Left lobe of liver (tissue), 2 donors: ENCODE results near the gene SLC22A3. TPM values are rescaled to one million over a fixed set of nuclear protein-coding genes. Genes with fewer than 3 reads are reported as not detected.
"Not testable (repeated sequence)": the region's sequence is repeated elsewhere in the genome, so short reads cannot be mapped to it uniquely, and the experiment has no call there.

Experiments used
- ATAC-seq: fragments of 200-7000 bp; cut with Tn5 transposase; one replicate; pipeline ENCODE4 v1.9.1; 2020; ENCODE audit warnings: mild to moderate bottlenecking, moderate library complexity
- DNase-seq: peaks from one replicate; pipeline ENCODE4 v3.0.0-alpha.2; 2020; ENCODE audit warnings: low spot score
- total RNA-seq: library from RNA; stranded (reverse); gene quantifications from one replicate; pipeline ENCODE4 v1.2.1, GENCODE V29; 2021
- donor health status: DM: no; HTN: no; CAD: no; lungs with moderate emphysema.
- donor health status: DM: no; HTN: yes; CAD: no.

The SLC22A3 gene, protein sequence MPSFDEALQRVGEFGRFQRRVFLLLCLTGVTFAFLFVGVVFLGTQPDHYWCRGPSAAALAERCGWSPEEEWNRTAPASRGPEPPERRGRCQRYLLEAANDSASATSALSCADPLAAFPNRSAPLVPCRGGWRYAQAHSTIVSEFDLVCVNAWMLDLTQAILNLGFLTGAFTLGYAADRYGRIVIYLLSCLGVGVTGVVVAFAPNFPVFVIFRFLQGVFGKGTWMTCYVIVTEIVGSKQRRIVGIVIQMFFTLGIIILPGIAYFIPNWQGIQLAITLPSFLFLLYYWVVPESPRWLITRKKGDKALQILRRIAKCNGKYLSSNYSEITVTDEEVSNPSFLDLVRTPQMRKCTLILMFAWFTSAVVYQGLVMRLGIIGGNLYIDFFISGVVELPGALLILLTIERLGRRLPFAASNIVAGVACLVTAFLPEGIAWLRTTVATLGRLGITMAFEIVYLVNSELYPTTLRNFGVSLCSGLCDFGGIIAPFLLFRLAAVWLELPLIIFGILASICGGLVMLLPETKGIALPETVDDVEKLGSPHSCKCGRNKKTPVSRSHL
- total RNA-seq, result 34.5 TPM

DNA sequence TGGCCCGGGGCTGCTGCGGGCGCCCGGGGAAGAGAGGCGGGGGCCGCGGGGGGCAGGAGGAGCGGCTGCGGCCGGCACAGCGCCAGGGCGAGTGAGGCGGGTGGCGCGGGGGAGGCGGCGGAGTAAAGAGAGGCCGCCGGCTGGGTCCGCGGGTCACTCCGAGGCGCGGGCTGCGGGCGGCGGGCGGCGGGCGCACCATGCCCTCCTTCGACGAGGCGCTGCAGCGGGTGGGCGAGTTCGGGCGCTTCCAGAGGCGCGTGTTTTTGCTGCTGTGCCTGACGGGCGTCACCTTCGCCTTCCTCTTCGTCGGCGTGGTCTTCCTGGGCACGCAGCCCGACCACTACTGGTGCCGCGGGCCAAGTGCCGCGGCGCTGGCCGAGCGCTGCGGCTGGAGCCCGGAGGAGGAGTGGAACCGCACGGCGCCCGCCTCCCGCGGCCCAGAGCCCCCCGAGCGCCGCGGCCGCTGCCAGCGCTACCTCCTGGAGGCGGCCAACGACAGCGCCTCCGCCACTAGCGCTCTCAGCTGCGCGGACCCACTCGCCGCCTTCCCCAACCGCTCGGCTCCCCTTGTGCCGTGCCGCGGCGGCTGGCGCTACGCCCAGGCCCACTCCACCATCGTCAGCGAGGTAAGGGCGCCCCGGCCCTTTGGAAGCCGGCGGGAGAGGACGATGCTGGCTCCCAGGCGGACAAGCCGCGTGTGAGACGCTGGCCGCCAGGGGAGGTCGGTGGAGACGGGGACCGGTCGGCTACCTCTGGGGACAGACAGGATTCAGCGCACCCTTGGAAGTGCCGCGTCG lies at the start of gene SLC22A3:
Gene SLC22A3 (plus strand): TSS at position 156 of the 797 bp plus-strand sequence. CDS start 42 bp downstream, at position 198.
- peak; percentile 77 for ATAC-seq
- peak; percentile 80 for DNase-seq

DNA sequence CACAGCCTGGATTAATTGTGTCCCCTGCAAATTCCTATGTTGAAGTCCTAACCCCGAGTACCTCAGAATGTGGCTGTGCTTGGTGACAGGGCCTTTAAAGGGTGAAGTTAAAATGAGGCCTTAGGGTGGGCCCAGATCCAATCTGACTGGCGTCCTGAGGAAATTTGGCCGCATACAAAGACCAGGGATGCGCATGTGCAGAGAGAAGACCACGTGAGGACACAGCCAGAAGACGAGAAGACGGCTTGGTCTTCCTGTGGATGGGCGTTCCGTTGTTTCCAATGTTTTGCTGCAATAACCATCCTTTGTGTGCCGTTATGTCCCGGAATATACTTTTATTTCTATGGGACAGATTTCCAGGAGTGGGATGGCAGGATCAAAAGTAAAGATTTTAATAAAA lies 48.6 kb upstream of the SLC22A3 start:
- no peak for ATAC-seq

DNA sequence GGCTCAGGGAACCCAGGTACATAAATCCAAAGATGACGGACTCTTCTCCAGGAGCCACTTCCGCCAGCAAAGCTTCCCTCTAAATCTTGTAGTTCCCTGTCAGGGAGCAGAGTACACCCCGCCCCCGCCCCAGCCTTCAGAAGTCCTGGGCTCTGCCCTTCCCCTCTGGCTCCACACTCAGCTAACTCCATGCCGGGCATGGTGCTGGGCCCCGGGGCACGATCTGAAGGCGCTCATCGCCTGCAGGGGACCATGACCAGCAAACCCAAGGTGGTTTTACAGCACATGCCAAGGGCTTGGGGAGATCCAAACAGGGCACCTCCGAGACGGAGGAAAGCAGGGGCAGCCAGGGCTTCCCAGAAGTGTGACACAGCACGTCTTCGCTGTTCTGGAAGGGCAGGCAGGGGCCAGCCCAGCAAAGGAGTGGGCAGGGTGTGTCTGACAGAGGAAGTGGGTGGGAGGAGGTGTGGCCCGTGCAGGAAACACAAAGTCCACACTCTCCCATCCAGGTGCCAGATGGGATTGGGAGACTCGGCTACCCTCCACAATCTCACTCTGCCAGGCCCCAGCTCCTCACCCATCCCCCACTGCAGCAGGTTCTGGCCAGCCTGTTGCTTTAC lies 48.0 kb upstream of the SLC22A3 start:
- DNase-seq (no peak), ATAC-seq (peak; percentile 67)

More for the DNA sequence above, 48.6 kb upstream of the SLC22A3 start:
- no peak for DNase-seq

DNA sequence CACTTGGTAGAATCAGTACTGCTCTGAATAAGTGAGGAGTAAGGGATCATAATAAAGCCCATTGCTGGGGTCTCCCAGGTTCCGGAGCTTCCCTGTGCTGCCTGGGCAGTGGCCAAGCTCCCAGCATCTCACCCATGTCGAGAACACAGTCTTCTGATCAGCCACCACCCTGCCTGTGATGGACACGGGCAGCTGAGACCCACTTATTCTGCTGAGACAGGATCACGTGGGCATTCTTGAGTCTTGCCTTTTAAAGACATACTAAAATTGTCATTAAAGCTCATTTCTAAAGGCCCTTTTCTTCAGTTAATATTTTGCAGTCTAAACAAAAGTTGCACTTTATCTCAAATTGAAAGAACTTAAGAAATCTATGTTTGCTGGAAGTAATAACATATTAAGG lies 46.8 kb upstream of the SLC22A3 start:
- no peak for DNase-seq
- no peak for ATAC-seq

DNA sequence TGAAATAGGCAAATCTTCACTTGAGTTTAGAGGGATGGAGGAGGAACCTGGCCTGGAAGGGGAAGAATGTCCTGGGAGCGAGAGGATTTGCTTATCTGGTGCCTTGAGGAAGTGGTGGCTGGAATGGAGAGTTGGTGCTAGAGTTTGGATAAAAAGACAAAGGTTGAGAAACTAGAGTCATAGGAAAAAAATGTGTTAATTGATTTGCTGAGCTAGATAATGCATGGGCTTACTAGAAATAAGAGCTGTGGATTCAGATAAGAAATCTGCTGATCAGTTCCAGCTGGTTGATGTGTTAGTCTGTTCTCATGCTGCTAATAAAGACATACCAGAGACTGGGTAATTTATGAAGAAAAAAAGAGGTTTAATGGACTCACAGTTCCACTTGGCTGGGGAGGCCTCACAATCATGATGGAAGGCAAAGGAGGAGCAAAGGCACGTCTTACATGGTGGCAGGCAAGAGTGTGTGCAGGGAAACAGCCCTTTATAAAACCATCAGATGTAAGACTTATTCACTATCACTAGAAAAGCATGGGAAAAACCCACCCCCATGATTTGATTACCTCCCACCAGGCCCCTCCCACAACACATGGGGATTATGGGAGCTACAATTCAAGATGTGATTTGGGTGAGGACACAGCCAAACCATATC lies 45.6 kb upstream of the SLC22A3 start:
- not testable (repeated sequence) for ATAC-seq, DNase-seq

DNA sequence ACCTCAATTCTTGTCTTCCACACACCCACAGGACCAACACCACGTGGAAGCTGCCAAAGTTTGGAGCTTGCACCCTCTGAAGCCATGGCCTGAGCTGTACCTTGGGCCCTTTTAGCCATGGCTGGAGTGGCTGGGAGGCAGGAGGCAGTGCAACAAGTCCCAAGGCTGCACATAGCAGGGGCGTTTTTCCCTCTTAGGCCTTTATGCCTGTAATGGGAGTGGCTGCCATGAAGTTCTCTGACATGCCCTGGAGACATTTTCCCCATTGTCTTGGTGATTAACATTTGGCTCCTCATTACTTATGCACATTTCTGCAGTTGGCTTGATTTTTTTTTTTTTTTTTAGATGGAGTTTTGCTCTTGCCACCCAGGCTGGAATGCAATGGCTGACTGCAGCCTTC lies 44.4 kb upstream of the SLC22A3 start:
- ATAC-seq (no peak), DNase-seq (no peak)

DNA sequence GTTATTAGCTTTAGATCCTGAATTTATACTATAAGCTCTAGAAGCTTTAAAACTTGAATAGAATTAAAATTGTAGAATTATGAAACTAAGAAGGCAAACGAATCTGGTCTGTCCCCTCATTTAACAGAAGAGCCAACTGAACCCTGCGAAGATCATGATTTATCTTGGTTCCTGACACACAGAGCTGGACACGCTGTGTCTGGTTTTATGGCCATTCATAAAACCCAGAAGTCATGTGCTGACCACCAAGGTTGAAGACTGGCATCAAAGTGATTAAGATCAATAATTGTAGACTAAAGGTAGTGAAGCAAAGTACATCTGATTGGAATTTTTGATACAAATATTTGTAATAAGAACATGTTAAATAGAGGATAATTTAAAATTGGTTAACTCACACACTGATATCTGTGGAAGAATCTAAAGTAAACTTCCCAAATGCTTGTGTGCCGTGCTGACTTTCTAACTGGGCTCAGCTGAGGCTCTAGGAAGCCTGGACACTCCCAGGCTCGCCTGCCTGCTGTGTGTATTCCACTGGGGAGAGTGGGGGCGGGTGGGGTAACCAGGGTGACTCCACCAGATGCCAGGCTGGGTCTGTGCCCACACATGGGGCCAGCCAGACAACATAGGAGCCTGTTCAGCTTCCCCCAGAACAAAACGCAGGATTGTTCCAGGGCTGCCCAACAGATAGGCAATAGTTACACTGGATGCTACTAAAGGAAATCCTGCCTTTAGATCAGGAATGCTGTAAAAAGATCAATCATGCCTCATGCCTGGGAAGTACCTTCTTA lies 42.1 kb upstream of the SLC22A3 start:
- DNase-seq, result no peak
- no peak for ATAC-seq

DNA sequence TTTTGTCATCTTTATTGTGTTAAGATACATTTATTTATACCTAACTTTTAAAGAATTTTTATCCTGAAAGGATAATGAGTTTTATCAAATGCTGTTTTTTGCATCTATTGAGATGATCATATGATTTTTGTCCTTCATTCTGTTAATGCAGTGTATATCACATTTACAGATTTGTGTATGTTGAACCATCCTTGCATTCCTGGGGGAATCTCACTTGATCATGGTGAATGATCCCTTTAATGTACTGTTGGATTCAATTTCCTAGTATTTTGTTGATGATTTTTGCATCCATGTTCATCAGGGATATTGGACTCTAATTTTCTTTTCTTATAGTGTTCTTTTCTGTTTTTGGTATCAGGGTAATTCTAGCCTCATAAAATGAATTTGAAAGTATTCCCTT lies 38.5 kb upstream of the SLC22A3 start:
- ATAC-seq (no peak), DNase-seq (no peak)

DNA sequence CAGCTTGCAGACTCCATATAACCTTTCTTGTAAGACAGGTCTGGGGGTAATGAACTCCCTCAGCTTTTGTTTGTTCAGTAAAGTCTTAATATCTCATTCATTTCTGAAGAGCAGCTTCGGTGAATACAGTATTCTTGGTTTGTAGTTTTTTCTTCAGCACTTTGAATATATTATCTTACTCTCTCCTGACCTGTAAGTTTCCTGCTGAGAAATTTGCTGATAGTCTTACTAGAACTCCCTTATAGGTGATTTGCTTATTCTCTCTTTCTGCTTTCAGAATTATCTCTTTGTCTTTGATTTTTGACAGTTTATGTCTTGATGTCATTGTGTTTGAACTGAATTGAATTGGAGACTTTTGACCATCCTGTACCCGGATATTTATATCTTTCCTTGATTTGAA lies 35.3 kb upstream of the SLC22A3 start:
- no peak for DNase-seq
- no peak for ATAC-seq

DNA sequence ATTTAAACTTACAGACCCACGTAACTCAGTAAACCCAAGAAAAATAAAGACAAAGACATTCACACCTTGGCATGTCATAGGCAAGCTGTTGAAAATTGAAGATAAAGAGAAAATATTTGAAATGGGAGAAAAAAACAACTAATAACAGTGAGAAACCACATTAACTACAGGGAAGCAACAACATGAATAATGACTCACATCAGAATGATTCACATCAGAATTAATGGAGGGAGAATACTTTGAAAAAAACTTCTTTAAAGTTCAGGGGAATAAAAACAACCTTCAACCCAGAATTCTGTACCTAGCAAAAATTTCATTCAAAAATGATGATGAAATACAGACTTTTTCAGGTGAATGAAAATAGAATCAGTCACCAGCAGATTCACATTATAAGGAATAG lies 32.9 kb upstream of the SLC22A3 start:
- ATAC-seq (no peak), DNase-seq (no peak)

DNA sequence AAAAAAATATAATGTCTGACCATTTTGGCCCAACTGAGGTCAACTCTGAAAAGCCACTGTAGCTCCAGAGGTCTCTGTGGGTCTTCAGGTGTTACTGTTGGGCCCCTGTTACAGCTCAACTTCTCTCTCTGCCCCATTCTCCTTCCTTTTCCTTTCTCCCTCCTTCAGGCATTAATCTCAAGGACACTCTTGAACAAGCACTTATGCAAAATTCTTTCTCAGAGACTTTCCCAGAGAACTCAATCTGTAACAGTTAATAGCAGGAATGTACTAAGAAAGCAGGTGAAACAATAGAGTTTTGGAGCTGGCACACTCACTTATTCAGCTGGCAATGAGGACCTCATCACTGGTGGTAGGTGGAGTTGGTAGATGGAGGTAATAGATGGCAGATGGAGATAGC lies 31.9 kb upstream of the SLC22A3 start:
- no peak for ATAC-seq
- DNase-seq, result no peak

DNA sequence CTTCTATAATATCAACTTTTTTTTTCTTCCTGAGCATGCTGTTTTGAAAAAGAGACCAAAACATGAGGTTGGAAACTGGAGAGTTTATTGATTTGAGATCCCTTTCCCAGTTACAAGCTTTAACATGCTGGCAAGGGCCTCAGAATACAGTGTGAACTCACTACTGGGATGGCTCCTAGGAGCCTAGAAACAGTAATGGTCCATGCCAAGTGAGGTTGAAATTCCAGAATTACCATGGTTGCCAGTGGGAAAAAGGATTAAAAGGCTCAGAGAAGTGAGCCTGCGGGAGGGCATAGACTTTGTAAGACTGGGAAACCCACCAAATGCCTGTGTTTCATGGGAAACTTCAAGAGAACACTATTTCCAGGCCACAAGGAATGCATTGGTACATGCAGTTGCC lies 28.9 kb upstream of the SLC22A3 start:
- no peak for DNase-seq
- ATAC-seq, result no peak

DNA sequence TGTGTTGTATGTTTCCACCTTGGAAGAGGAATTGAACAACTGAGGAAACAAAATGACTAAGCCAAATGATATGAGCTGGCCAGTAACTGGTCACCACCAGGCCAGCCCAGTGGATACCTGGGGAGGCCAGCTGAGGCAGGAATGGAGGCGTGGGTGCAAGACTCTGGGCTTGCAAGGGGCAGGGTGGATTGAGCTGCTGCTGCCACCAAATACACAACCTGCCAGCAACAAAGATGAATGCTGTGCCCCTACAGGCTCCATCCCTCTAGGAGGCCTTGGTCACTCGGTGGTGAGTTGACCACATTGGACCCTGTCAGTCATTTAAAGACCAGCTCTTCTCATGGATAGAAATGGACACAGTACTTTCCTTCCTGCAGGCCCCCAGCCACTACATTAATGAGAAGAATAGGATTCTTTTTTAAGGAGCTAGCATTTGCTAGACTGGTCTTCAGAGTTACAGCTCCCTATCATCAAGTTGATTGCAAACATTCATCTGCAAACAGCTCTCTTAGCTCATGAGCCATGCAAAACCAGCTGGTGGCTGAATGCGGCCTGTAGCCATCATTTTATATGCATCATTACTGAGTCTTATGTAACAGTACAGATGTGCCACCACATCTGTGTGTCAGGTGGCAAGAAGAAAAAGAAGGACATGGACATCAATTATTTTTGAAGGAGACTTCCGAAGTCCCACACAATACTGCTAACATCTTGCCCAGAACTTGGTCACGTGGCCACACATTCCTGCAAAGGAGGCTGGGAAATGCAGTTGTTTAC lies 26.3 kb upstream of the SLC22A3 start:
- ATAC-seq (no peak), DNase-seq (no peak)

DNA sequence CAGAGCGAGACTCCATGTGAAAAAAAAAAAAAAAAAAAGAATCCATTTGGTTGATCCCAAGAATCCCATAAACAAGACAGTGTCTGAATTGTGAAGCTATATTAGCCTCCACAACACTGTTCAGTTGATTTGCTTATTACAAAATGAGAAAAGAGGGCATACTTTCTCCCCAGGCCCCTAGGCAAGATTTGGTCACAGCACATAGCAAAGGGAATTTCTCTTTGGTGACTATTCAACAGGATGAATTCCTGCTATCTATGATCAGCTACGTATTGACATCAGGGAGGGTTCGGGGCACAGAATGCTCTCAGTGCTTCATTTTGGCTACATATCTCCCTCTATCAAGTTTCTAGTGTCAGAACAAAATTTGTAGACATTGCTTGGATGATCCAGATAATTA lies 20.2 kb upstream of the SLC22A3 start:
- ATAC-seq (no peak), DNase-seq (no peak)

DNA sequence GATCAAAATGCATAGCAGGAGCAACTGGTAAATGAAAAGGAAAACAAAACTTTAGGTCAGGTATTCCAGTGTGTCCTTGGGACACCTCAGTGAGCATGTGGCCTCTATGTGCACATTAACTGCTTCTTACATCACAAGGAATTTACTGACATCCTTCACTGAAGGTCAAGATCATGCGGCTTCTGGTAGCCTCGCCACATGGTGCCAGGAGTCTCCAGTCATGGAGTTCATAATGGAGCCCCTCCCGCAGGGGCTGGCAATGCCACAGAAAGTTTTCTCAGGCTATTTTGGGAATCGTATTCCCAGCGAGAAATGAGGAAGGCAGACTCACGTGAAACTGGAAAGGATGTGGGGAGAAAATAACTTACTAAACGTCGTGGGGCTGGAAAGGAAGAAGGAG lies 19.7 kb upstream of the SLC22A3 start:
- no peak for DNase-seq
- ATAC-seq, result no peak

DNA sequence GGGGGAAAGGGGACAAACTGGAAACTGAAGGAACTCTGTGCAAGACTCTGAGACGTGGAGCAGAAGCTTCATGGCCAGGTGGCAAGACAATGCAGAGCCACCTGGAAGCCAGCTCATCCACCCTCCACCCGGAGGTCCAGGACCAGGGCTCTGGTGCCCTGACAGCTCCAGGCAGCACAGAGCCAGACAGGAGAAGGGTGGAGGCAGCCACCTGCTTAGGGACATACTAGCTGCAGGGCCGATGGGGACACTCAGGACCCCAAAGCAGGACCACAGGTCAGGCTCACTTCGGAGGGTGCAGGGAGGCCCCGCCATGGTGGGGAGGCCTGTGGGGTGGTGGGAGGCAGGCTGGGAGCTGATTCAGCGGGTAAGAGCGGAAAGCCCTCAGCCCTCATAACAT lies 19.0 kb upstream of the SLC22A3 start:
- ATAC-seq, result no peak
- no peak for DNase-seq

DNA sequence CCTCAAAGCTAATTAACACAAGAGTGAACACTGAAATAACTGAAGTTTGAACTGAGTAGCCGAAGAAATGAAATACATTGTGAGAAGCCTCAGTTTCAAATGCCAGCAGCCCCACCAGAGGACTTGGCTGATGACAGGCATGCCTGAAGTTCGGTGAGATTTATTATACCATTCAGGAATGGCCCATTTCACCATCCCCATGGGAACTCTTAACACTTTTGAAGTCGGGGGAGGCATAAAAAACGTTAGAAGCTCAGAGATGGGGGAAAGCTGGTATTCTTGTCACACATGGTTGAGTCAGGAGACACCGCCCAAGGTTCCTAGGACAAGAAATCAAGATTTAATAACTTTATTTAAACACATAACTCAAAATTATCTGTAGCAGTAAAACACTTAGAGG lies 17.6 kb upstream of the SLC22A3 start:
- ATAC-seq, result no peak
- no peak for DNase-seq

DNA sequence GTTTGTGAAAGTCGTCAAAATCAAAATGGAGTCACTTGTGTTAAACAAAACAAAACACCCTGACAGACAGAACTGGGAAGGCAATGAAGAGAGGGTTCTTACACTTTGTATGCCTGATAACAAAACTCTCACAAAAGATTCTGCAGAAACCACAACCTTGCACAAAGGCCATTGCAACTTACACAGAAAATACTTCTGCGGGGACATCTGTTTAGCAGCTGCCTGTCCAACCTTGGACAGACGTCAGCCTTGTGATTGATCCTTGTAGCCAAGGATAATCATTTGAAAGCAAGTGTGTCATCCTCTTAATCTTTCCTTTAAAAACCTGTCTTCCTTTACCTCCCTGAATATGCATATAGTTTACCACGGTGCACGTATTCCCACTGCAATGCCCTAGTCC lies 17.0 kb upstream of the SLC22A3 start:
- DNase-seq (no peak), ATAC-seq (no peak)

DNA sequence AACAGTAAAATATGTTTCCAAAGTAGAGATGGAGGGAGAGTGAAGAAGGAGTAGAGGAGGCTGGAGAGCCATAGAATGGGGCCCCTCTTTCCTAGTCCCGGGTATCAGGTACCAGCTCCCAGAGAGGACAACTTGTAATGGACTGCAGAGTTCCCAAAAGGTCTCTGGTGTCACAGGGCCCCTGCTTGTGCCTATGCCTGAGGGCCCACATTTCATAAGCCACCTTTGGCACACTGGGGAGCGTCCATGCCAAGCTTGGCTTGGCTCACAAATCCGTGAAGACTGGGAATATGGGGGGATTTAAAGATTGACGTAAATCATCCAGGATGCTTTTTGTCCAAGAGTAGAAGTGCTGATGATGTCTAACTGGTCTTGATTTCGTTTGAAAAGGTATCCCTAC lies 16.4 kb upstream of the SLC22A3 start:
- ATAC-seq (no peak), DNase-seq (no peak)
